Hematopoietic multipotent progenitor cell treated with erythropoietin and hydrocortisone succinate and interleukin-3 and kit ligand, for 6 days (in vitro differentiated cells): ENCODE data around the gene ANTXRL.
A peak's percentile ranks its signal among the peaks of the same experiment; 100 is the strongest.
"Not testable (repeated sequence)": the region's sequence is repeated elsewhere in the genome, so short reads cannot be mapped to it uniquely, and the experiment has no call there.

Experiments used
- DNase-seq: peaks from one replicate; pipeline ENCODE4 v3.0.0-alpha.2; 2015

Gene ANTXRL

GRCh38 chr10:46277840-46278239, 9.0 kb upstream of the ANTXRL start:
- no peak for DNase-seq

GRCh38 chr10:46282421-46282831, 4.4 kb upstream of the ANTXRL start:
- not testable (repeated sequence) for DNase-seq

- DNase-seq, result peak; percentile 74
Observed at GRCh38 chr10:46282842-46283574, 3.8 kb upstream of the ANTXRL start.

DNA sequence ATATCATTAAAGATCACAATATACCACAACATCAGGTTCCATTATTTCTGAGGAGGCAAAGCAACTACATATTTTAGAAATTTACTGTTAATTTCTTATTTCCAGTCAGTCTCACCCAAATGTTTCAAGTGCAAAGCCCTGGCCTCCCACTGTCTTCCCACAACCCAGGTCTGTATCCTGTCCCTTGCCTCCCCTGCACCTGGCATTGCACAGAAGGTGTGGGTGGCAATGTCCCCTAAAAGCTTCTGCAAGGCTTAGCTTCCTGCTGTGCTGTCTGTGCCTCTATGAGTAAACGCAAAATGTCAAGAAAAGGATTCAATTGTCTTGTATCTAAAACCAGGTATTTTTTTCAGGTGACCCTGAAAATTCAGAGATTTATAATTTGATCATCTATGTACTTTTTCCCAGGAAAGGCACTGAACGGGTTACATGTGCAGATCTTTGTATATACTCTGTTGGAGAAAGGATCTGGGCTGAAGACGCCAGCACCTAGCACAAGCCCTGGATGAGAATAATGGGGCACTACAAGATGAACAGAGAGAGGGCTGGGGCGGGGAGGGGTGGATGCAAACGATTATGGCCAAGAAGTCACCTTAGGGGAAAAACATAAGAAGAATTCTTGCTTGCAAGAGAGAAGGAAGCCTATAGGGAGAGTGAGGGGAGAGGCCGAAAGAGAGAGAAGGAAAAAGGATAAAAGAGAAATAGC, 3.1 kb upstream of the ANTXRL start:
- DNase-seq, result no peak

DNA sequence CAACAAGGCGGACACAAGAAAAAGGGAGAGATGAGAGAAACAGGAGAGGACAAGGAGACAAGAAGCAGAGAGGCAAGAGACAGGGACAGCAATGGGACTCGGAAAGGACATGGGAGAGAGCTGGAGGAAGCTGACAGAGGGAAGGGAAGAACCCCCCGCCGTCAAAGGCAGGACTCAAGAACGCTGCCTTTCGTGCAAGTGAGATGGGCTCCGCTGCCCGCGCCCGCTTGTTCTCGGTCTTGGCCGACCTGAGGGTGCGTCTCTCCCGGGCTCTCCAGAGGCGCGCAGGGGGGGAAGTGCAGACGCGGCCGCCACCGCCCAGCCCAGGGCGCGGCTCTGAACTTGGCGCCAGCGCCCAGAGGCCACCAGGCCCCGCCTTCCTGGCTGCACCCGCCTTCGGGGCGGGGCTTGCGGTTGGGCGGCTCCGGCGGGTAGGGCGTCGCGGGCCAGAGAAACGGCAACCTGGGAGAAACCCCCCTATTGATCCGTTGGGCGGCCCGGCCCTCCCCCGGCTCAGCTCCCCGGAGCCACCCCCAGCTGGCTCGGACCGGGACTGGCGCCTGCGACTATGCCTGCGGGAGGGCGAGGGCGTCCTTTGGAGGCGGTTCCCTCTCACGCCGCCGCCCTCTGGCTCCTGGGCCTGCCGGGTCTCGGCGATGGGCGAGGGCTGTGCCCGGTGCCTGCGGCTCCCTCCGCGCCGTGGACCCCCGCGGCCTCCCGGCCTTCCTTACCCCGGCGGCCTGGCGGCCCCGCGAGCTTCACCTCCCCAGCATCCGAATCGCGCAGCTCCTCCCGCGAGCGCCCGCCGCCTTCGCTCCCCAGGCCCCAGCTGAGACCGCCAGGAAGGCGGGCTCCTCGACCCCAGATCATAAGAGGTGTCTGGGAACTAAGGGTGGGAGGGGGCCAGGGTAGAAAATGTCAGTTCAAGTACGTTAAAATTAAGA, 2.2 kb upstream of the ANTXRL start:
- DNase-seq, result peak; percentile 92

DNA sequence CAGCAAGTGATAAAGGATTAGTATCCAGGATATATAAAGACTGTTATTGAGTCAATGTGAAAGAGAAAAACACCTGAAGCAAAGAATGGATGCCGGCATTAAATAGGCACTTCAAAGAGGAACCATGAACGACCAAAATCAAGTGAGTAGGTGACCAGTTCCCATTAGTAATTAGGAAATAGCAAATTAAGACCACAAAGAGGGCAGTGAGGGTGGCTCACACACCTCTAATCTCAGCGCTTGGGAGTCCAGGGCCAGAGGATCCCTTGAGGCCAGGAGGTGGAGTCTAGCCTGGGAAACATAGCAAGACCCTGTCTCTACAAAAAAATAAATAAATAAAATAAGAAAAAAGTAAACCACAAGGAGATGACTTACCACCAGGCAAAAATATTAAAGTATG, 1.5 kb upstream of the ANTXRL start:
- peak; percentile 6 for DNase-seq

DNA sequence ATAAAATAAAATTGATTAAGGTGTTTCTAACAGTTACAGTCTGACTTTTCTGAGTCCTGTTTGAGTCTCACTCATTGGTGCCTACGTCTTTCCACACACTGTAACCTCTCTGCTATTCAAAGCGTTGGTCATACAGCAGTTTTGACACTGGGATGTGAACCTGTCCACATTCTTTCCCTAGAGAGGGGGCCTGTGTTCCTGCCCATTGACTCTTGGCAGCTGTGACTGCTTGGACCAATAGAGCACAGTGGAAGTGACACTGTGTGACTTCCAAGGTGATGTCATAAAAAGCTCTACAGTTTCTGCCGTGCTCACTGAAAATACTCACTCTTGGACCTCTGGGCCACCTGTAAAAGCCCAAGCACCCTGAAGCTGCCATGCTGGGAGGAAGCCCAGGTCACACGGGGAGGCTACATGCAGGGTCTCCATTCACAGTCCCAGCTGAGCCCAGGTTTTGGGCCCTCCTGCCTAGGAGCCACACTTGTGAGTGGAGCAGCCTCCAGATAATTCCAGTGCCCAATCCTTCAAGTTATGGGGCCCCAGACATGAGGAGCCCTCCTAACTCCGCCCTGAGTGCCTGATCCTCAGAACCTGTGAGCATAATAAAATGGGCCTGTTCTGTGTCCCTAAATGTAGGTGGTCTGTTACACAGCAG, 704 bp upstream of the ANTXRL start:
- no peak for DNase-seq

GRCh38 chr10:46287846-46288477, 1.2 kb downstream of the ANTXRL start:
- DNase-seq, result no peak

DNA sequence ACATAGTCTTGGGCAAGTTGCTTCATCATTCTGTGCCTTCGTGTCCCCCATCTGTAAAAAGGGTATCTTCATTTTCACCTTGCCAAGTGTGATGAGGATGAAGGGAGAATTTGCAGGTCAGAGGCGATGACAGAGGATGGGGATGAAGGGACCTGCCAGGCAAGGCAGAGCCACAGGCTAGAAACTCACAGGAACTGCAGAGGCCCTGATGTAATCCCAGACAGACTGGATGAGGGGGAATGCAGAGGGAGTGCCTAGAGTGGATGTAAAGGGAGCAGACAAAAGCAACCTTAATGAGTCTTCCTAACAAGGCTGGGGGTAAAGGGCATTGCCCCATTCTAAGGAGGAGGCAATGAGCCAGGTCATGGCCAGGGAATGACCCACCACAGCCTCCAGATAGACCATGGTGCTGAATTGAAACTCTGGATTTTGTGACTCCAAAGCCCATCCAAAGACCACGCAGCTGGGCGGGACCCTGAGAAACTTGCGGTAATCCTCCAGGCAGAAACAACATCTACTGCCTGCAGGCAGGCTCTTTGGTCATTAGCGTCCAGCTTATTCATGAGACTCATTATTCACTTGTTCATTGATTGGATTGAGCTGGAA, 1.9 kb downstream of the ANTXRL start:
- DNase-seq, result no peak

DNA sequence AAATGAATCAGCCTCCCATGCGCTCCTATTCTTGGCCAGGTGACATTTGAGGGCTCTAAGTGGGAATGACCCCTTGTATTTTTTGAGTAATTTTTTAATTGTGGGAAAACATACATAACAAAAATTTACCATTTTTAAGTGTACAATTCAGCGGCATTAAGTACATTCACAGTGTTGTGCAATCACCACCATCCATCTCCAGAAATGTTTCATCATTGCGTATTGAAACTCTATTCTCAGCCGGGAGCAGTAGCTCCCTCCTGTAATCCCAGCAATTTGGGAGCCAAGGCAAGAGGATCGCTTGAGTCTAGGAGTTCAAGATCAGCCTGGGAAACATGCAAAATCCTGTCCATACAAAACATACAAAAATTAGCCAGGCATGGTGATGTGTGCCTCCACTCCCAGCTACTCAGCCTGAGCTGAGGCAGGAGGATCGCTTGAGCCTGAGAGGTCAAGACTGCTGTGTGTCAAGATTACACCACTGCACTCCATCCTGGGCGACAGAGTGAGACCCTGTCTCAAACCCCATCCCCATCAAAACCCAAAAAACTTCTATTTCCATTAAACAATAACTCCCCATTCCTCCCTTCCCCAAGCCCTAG, 2.5 kb downstream of the ANTXRL start:
- no peak for DNase-seq

DNA sequence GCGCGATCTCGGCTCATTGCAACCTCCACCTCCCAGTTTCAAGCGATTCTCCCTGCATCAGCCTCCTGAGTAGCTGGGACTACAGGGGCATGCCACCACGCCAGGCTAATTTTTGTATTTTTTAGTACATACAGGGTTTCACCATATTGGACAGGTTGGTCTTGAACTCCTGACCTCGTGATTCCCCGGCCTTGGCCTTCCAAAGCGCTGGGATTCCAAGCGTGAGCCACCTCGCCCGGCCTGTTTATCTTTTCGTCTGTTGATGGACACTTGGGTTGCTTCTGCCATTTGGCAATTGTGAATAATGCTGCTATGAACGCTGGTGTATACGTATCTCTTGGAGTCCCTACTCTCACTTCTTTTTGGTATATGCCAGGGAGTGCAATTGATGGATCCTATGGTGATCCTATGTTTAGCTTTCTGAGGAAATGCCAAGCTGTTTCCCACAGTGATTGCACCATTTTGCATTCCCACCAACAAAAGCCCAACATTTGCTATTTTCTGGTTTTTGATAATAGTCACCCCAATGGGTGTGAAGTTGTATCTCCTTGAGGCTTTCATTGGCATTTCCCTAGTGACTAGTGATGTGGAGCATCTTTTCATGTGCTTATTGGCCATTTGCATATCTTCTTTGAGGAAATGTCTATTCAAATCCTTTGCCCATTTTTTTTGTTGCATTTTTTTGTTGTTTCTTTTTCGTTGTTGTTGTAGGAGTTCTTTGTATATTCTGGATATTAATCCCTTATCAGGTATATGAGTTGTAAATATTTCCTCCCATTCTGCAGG, 3.5 kb downstream of the ANTXRL start:
- DNase-seq, result no peak

DNA sequence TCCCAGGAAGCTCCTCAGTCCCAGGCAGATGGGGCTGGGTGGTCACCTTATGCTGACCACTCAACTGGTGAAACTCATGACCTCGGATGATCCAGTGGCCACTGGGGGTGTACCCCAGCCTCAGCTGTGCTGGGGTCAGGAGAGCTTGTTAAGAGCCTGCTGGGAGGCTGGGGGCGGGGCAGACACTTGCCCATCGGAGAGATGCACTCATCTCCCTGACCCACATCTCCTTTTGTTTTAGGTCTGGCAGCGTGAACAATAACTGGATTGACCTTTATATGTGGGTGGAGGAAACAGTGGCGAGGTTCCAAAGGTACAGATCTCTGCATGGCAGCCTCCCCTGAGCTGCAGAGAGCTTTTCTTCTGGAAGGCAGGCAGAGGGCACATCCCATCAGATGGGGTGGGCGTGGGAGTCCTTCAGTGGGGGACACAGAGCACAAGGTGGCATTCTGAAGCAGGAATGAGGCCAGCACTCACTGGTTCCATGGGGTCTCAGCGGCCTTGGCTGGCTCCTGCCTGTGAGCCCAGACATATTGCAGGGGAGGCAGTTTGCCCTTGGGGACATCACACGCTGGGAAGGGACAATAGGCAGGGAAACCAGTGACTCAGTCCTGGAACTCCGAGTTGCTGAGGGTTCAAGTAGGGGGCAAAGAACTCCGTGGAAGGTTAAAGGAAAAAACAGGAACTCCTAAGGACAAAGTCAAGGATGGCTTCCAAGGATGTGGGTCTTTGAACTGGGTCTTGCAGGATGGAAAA, 5.2 kb downstream of the ANTXRL start:
- DNase-seq, result no peak

DNA sequence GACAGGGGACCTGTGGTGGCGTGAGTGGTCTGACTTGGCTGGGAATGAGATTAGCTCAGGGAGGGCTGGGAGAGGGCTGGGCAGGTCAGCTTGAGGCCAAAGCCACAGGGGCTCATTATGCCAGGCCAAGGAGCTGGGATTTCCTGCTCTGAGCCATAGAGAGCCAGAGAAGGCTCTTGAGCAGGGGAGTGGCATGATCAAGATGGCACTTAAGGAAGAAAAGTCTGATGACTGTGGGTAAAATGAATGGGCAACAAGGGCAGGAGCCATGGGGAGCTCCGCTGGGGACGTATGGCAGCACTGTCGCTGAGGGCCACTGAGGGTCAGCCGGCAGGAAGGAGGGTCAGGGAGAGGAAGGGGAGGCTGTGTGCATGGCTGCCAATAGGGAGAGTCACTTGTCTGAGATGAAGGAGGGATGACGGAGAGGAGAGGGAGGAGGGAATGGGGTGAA, 5.8 kb downstream of the ANTXRL start:
- DNase-seq, result no peak

- no peak for DNase-seq
Observed at GRCh38 chr10:46293228-46293627, 6.4 kb downstream of the ANTXRL start.

DNA sequence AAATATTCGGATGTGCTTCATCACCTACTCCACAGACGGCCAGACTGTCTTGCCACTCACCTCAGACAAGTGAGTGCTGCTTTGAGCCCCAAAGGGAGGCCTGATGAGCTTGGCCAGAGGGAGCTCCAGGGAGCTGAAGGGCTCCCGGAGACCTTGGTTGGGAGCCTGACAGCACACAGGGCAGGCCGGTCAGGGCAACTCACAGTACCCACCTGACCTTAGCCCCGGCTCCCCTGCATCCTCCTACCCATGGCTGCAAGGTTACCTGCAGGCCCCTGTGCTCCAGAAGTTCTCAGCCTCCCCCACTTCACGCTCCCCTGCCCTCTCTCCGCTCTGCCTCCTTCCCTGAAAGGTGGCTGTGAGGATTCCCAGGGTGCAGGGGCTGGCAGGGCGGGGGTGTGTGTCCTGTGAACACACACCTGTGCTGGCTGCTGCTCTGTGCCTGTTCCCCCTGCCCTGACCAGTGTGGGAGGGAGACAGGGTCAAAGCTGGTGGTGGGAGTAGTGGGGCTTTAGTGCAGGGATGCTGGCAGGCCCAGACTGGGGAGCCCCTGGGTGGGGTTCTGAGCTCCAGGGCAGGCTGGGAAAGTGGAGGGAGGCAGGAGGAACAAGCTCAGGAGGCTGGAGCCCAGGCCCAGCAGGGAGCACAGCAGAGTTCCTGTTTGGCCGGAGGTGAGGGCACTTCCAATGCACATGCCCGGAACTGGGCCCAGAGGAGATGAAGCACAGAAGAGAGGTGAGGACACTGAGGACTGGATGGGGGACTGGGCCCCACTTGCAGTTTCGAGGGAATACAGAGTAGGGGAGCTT, 7.2 kb downstream of the ANTXRL start:
- DNase-seq, result peak; percentile 36

- no peak for DNase-seq
Observed at GRCh38 chr10:46294641-46295220, 7.9 kb downstream of the ANTXRL start.

- not testable (repeated sequence) for DNase-seq
Observed at GRCh38 chr10:46295350-46296010, 8.7 kb downstream of the ANTXRL start.

DNA sequence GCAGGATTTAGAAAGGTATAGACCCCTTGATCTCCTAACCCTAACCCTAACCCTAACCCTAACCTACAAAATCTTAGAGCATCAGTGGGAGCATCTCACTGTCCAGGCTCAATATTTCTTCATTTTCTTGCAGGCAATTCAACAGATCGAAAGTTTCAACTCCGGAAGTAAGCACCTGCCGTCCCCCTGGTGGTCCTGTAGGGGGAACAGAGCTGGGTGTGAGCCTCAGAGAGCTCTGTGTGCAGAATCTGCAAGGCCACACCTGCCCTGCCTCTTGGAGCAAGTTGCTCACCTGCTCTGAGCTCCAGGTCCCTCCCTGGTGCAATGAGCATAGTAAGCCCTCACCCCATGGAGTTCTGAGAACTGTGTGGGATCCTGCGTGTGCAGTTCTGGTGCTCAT, 9.3 kb downstream of the ANTXRL start:
- not testable (repeated sequence) for DNase-seq
